ENCODE results near the gene UQCRC1.

The UQCRC1 gene

GRCh38 chr3:48598323-48599076, 10.9 kb downstream of the UQCRC1 start:
- no peak for DNase-seq (ENCODE audit: low read depth)

GRCh38 chr3:48597408-48597800, 12.0 kb downstream of the UQCRC1 start:
- DNase-seq (ENCODE audit: low read depth): no peak

- no peak for DNase-seq (ENCODE audit: low read depth)
These were observed 12.6 kb downstream of the UQCRC1 start for GRCh38 chr3:48596676-48597407.

- no peak for DNase-seq (ENCODE audit: low read depth)
These were observed 13.3 kb downstream of the UQCRC1 start for GRCh38 chr3:48596157-48596556.

GRCh38 chr3:48595526-48596121, 13.8 kb downstream of the UQCRC1 start:
- no peak for DNase-seq (ENCODE audit: low read depth)

GRCh38 chr3:48595075-48595525, 14.3 kb downstream of the UQCRC1 start, which contains the start of gene COL7A1:
TSS of gene COL7A1 (minus strand) at chr3:48595329. CDS start at chr3:48595159, 170 bp downstream.
- no peak for DNase-seq (ENCODE audit: low read depth)

GRCh38 chr3:48594417-48595049, 14.9 kb downstream of the UQCRC1 start:
- DNase-seq (ENCODE audit: low read depth): no peak

GRCh38 chr3:48593337-48593736, 16.1 kb downstream of the UQCRC1 start:
- DNase-seq (ENCODE audit: low read depth): no peak

- DNase-seq (ENCODE audit: low read depth): no peak
These were observed 16.8 kb downstream of the UQCRC1 start for GRCh38 chr3:48592519-48593087.

- no peak for DNase-seq (ENCODE audit: low read depth)
These were observed 17.4 kb downstream of the UQCRC1 start for GRCh38 chr3:48591886-48592518.

GRCh38 chr3:48591436-48591835, 18.0 kb downstream of the UQCRC1 start:
- no peak for DNase-seq (ENCODE audit: low read depth)

GRCh38 chr3:48588230-48588629, 21.2 kb downstream of the UQCRC1 start:
- DNase-seq (ENCODE audit: low read depth): no peak

GRCh38 chr3:48587686-48588085, 21.8 kb downstream of the UQCRC1 start:
- no peak for DNase-seq (ENCODE audit: low read depth)

- DNase-seq (ENCODE audit: low read depth): no peak
These were observed 24.0 kb downstream of the UQCRC1 start for GRCh38 chr3:48585411-48585810.

- no peak for DNase-seq (ENCODE audit: low read depth)
These were observed 24.6 kb downstream of the UQCRC1 start for GRCh38 chr3:48584836-48585235.

GRCh38 chr3:48581621-48582481, 27.6 kb downstream of the UQCRC1 start:
- no peak for DNase-seq (ENCODE audit: low read depth)

GRCh38 chr3:48576647-48577046, 32.8 kb downstream of the UQCRC1 start:
- no peak for DNase-seq (ENCODE audit: low read depth)

GRCh38 chr3:48575366-48575765, 34.1 kb downstream of the UQCRC1 start:
- DNase-seq (ENCODE audit: low read depth): no peak

GRCh38 chr3:48573973-48574585, 35.4 kb downstream of the UQCRC1 start:
- no peak for DNase-seq (ENCODE audit: low read depth)

GRCh38 chr3:48572517-48572916, 36.9 kb downstream of the UQCRC1 start:
- DNase-seq (ENCODE audit: low read depth): no peak
